Fibroblast of pulmonary artery (primary cell): Measurements from ENCODE around the gene MCF2L.
"Not testable (repeated sequence)": the region's sequence is repeated elsewhere in the genome, so short reads cannot be mapped to it uniquely, and the experiment has no call there.

Experiments used
- DNase-seq: peaks from one replicate; pipeline ENCODE4 v3.0.0-alpha.2; 2010; ENCODE audit warnings: low read depth
- H3K4me3 ChIP-seq: replicated peaks from 2 replicates; pipeline ENCODE4 v1.5.1; 2011; ENCODE audit warnings: low read depth, mild to moderate bottlenecking, control low read depth, low read length, moderate library complexity
- TF ChIP-seq, protein P1 (sequence below): IDR thresholded peaks from 2 replicates; pipeline ENCODE4 v1.5.1; 2011; ENCODE audit warnings: mild to moderate bottlenecking, control low read depth, low read length, inconsistent platforms; ENCODE audit errors: missing control alignments

Gene MCF2L

DNA sequence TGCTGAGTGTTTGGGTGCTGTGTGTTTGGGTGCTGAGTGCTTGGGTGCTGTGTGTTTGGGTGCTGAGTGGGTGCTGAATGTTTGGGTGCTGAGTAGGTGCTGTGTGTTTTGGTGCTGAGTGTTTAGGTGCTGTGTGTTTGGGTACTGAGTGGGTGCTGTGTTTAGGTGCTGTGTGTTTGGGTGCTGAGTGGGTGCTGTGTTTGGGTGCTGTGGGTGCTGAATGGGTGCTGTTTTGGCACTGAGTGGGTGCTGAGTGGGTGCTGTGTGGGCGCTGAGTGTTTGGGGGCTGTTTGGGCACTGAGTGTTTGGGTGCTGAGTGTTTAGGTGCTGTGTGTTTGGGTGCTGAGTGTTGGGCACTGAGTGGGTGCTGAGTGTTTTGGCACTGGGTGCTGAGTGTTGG lies 88.1 kb downstream of the MCF2L start:
- no peak overlapping the region for H3K4me3 ChIP-seq
- DNase-seq: no peak
- TF ChIP-seq, protein P1, sequence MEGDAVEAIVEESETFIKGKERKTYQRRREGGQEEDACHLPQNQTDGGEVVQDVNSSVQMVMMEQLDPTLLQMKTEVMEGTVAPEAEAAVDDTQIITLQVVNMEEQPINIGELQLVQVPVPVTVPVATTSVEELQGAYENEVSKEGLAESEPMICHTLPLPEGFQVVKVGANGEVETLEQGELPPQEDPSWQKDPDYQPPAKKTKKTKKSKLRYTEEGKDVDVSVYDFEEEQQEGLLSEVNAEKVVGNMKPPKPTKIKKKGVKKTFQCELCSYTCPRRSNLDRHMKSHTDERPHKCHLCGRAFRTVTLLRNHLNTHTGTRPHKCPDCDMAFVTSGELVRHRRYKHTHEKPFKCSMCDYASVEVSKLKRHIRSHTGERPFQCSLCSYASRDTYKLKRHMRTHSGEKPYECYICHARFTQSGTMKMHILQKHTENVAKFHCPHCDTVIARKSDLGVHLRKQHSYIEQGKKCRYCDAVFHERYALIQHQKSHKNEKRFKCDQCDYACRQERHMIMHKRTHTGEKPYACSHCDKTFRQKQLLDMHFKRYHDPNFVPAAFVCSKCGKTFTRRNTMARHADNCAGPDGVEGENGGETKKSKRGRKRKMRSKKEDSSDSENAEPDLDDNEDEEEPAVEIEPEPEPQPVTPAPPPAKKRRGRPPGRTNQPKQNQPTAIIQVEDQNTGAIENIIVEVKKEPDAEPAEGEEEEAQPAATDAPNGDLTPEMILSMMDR: no peak

DNA sequence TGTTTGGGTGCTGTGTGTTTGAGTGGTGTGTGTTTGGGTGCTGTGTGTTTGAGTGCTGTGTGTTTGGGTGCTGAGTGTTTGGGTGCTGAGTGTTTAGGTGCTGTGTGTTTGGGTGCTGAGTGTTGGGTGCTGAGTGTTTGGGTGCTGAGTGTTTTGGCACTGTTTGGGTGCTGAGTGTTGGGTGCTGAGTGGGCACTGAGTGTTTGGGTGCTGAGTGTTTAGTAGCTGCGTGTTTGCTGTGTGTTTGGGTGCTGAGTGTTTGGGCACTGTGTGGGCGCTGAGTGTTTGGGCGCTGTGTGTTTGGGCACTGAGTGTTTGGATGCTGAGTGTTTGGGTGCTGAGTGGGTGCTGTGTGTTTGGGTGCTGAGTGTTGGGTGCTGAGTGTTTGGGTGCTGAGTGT lies 88.5 kb downstream of the MCF2L start:
- DNase-seq, H3K4me3 ChIP-seq: not testable (repeated sequence)

DNA sequence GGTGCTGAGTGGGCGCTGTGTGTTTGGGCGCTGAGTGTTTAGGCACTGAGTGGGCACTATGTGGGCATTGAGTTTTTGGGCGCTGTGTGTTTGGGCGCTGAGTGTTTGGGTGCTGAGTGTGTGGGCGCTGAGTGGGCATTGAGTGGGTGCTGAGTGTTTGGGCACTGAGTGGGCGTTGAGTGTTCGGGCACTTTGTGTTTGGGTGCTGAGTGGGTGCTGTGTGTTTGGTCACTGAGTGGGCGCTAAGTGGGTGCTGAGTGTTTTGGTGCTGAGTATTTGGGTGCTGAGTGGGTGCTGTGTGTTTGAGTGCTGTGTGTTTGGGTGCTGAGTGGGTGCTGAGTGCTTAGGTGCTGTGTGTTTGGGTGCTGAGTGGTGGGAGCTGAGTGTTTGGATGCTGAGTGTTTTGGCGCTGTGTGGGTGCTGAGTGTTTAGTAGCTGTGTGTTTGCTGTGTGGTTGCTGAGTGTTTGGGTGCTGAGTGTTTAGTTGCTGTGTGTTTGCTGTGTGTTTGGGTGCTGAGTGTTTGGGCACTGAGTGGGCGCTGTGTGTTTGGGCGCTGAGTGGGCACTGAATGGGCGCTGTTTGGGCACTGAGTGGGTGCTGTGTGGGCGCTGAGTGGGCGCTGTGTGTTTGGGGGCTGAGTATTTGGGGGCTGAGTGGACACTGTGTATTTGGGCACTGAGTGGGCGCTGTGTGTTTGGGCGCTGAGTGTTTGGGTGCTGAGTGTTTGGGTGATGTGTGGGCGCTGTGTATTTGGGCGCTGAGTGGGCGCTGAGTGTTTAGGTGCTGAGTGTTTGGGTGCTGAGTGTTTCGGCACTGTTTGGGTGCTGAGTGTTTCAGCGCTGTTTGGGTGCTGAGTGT lies 89.3 kb downstream of the MCF2L start:
- TF ChIP-seq, protein P1: no peak
- no peak overlapping the region for H3K4me3 ChIP-seq

DNA sequence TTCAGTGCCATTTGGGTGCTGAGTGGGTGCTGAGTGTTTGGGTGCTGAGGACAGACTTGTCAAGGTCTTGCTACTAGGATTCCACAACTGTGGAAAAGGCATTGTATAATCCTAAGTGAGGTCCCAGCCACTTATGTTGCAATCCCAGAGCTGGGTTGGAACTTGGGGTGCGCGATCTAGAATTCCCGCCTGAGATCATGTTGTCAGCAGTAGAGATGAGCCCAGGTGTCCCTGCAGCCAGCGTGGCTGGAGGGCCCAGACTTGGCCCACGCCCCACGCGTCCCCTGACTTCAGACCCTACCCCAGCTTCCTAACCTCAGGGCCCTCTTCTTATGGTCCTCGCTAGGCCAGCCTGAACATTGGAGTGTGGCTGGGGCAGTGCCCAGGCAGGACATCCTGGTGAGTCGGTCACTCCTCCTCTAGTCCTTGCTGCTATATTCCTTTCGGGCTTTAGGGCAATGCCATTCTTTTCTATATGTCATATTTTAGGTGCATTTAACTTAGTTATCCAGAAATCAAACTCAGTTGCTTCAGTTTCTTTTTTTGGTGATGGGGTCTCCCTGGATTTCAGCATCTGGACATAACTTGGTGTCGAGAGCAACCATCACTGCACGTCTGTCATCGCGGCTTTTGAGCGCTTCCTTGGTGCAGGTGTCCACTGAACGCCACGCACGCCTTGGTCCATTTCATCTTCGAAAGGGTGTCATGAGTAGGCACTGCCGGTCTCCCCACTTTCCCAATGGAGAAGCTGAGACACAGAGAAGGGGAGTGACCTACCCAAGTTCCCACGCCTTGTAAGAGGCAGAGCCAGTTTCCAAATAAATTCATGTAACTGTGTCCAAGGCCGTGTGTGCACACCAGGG lies 90.2 kb downstream of the MCF2L start:
- peak; percentile 28 for DNase-seq
- no peak overlapping the region for H3K4me3 ChIP-seq
- TF ChIP-seq, protein P1: no peak

More for the DNA sequence above, 89.3 kb downstream of the MCF2L start:
- no peak for DNase-seq

GRCh38 chr13:113059891-113060290 lies 90.9 kb downstream of the MCF2L start:
- TF ChIP-seq, protein P1: no peak
- no peak overlapping the region for H3K4me3 ChIP-seq
- no peak for DNase-seq

DNA sequence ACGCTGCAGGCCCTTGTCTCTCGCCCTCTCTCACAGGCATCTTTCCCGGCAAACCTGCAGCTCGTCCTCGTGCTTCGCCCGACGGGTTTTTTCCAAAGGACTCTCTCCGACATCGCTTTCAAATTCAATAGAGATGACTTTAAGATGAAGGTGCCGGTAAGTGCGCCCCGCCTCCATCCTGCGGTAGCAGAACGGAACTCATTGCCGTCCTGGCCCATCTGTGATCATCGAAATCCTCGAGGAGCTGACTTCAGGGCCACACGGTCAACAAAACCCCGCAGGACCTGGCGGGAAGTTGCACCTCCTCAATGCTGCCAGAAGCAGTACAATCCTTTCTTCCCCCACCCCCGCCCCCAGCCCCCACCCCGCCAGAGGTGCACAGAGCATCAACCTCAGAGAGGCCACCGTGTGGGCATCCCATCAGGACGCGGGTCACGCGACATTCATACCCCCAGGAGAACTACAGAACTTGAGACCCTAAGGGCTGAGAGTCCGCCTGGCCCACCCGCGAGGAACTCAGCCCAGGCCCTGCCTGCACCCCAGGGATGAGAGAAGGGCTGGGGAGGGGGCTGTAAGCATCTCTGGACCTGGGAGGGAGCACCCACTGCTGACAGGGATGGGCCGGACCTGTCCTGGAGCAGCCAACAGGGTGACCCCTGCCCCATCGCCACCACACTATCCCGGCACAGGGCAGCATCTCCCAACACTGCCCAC lies 91.7 kb downstream of the MCF2L start:
- H3K4me3 ChIP-seq: no peak overlapping the region
- TF ChIP-seq, protein P1: no peak
- DNase-seq: no peak

GRCh38 chr13:113061271-113061625 lies 92.2 kb downstream of the MCF2L start:
- no peak for DNase-seq
- TF ChIP-seq, protein P1: no peak
- no peak overlapping the region for H3K4me3 ChIP-seq
